H1 (cell line): Measurements from ENCODE around the gene COG3. TPM values are rescaled to one million over a fixed set of nuclear protein-coding genes. Genes with fewer than 3 reads are reported as not detected.

Experiments used
- CTCF ChIA-PET: fragments of 300-600 bp; sonication (Branson Sonifier 250); formaldehyde crosslinking; loops from one replicate; lab custom pipeline; 2021; ENCODE audit not compliant: partially characterized antibody; lab: Charles Lee
- POLR2A ChIA-PET: fragments of 300-600 bp; sonication (Branson Sonifier 250); formaldehyde crosslinking; loops from one replicate; lab custom pipeline; 2021; ENCODE audit warnings: inconsistent platforms; ENCODE audit not compliant: partially characterized antibody; lab: Charles Lee
- DNase-seq, 2 experiments: peaks; one replicate each; pipeline versions ENCODE4 v3.0.0 to v3.0.0-alpha.2; 2010 to 2022; ENCODE audit warnings: low spot score in 2 of 2, low read depth in 1 of 2, mixed read lengths in 1 of 2
- FAIRE-seq: peaks from 2 replicates; lab custom pipeline; 2011; peaks lifted over from hg19 to GRCh38; lab: Jason Lieb, UNC
- H2AFZ ChIP-seq: 2 replicates; pipeline ENCODE4 v1.8.1; 2012; ENCODE audit warnings: low read length, inconsistent platforms
- H2AK5ac ChIP-seq: 2 replicates; pipeline ENCODE4 v1.6.1; 2013; ENCODE audit warnings: low read depth, low read length
- H2BK120ac ChIP-seq: replicated peaks from 2 replicates; pipeline ENCODE3; 2013; ENCODE audit warnings: low read depth, low read length, inconsistent platforms
- H2BK12ac ChIP-seq: 2 replicates; pipeline ENCODE4 v1.6.1; 2013; ENCODE audit warnings: low read depth, low read length
- H2BK15ac ChIP-seq: 2 replicates; pipeline ENCODE4 v1.6.1; 2013; ENCODE audit warnings: low read length
- H2BK20ac ChIP-seq: 2 replicates; pipeline ENCODE4 v1.6.1; 2013; ENCODE audit warnings: low read length
- H2BK5ac ChIP-seq: 2 replicates; pipeline ENCODE4 v1.6.1; 2013; ENCODE audit warnings: low read depth, low read length
- H3K14ac ChIP-seq: 2 replicates; pipeline ENCODE4 v1.6.1; 2013; ENCODE audit warnings: inconsistent platforms; ENCODE audit not compliant: insufficient read length
- H3K18ac ChIP-seq: 2 replicates; pipeline ENCODE4 v1.6.1; 2013; ENCODE audit warnings: low read length; ENCODE audit errors: extremely low read depth
- H3K23ac ChIP-seq: 2 replicates; pipeline ENCODE4 v1.6.1; 2013; ENCODE audit warnings: inconsistent platforms; ENCODE audit not compliant: insufficient read length
- H3K23me2 ChIP-seq: 2 replicates; pipeline ENCODE4 v1.6.1; 2013; ENCODE audit warnings: low read depth, low read length
- H3K27ac ChIP-seq: 2 replicates; pipeline ENCODE4 v1.6.1; 2011; ENCODE audit warnings: low read depth, low read length, inconsistent platforms
- H3K27me3 ChIP-seq, 4 experiments: replicated peaks in 1 of 4; 1 replicate in 1 of 4; 2 replicates in 3 of 4; pipeline versions ENCODE4 v1.6.1 to v1.8.1; 2011 to 2013; ENCODE audit warnings: low read length in 3 of 4, mild to moderate bottlenecking in 3 of 4, inconsistent platforms in 2 of 4, mixed read lengths in 2 of 4, moderate library complexity in 1 of 4; ENCODE audit not compliant: control insufficient read depth in 3 of 4, insufficient read depth in 3 of 4; ENCODE audit errors: extremely low read depth in 1 of 4
- H3K36me3 ChIP-seq, 4 experiments: 2 replicates each; pipeline versions ENCODE4 v1.6.1 to v1.8.1; 2011 to 2013; ENCODE audit warnings: mild to moderate bottlenecking in 4 of 4, low read length in 3 of 4, moderate library complexity in 2 of 4, control low read depth in 1 of 4, inconsistent platforms in 1 of 4; ENCODE audit not compliant: insufficient read depth in 4 of 4, control insufficient read depth in 2 of 4
- H3K4ac ChIP-seq: replicated peaks from 2 replicates; pipeline ENCODE3; 2013; ENCODE audit warnings: low read length, low read depth, mixed read lengths, inconsistent platforms; ENCODE audit not compliant: insufficient read length
- H3K4me1 ChIP-seq, 4 experiments: replicated peaks in 1 of 4; 1 replicate in 1 of 4; 2 replicates in 3 of 4; pipeline versions ENCODE4 v1.6.1 to v1.8.1; 2011 to 2013; ENCODE audit warnings: low read length in 3 of 4, inconsistent platforms in 2 of 4, mixed read lengths in 1 of 4; ENCODE audit not compliant: insufficient read depth in 4 of 4, control insufficient read depth in 3 of 4
- H3K4me2 ChIP-seq, 2 experiments: 2 replicates each; pipeline versions ENCODE4 v1.6.1 to v1.8.1; 2011 to 2013; ENCODE audit warnings: low read depth in 2 of 2, low read length in 2 of 2, control low read depth in 1 of 2, inconsistent platforms in 1 of 2, mild to moderate bottlenecking in 1 of 2; ENCODE audit not compliant: insufficient read depth in 1 of 2
- H3K4me3 ChIP-seq, 4 experiments: fragments of 200-600, 300-600 bp in 1 of 4; sonication (generic), shearing (Covaris generic), sonication (Bioruptor Twin) in 1 of 4; 2 replicates each; pipeline versions ENCODE4 v1.5.1 to v1.8.1; 2011 to 2016; ENCODE audit warnings: low read length in 4 of 4, low read depth in 3 of 4, control low read depth in 2 of 4, inconsistent platforms in 2 of 4, mild to moderate bottlenecking in 2 of 4, mixed read lengths in 1 of 4, moderate library complexity in 1 of 4; ENCODE audit not compliant: insufficient read depth in 2 of 4; ENCODE audit errors: extremely low read depth in 1 of 4
- H3K56ac ChIP-seq: replicated peaks from 2 replicates; pipeline ENCODE3; 2013; ENCODE audit warnings: low read depth, mild to moderate bottlenecking, mixed read lengths, low read length, inconsistent platforms; ENCODE audit not compliant: insufficient read length
- H3K79me1 ChIP-seq: 2 replicates; pipeline ENCODE4 v1.6.1; 2013; ENCODE audit warnings: low read depth, low read length, control low read depth
- H3K79me2 ChIP-seq, 2 experiments: 2 replicates each; pipeline versions ENCODE4 v1.6.1 to v1.8.1; 2012 to 2013; ENCODE audit warnings: low read length in 2 of 2, mild to moderate bottlenecking in 2 of 2, inconsistent platforms in 1 of 2; ENCODE audit not compliant: insufficient read depth in 2 of 2, control insufficient read depth in 1 of 2
- H3K9ac ChIP-seq, 4 experiments: replicated peaks in 1 of 4; 1 replicate in 1 of 4; 2 replicates in 3 of 4; pipeline versions ENCODE4 v1.6.1 to v1.8.1; 2011 to 2013; ENCODE audit warnings: low read depth in 3 of 4, low read length in 3 of 4, control low read depth in 2 of 4, mild to moderate bottlenecking in 2 of 4, moderate library complexity in 2 of 4, inconsistent platforms in 1 of 4; ENCODE audit errors: extremely low read depth in 1 of 4
- H3K9me3 ChIP-seq, 2 experiments: 2 replicates each; pipeline versions ENCODE4 v1.6.1 to v1.8.1; 2012 to 2013; ENCODE audit warnings: mild to moderate bottlenecking in 2 of 2, moderate library complexity in 2 of 2, control low read depth in 1 of 2, inconsistent platforms in 1 of 2, low read depth in 1 of 2, low read length in 1 of 2, mixed read lengths in 1 of 2; ENCODE audit not compliant: insufficient read depth in 2 of 2
- H4K20me1 ChIP-seq, 2 experiments: replicated peaks in 1 of 2; 2 replicates each; pipeline versions ENCODE3 to v1.8.1; 2011 to 2013; ENCODE audit warnings: inconsistent platforms in 2 of 2, low read length in 2 of 2, mild to moderate bottlenecking in 1 of 2; ENCODE audit not compliant: insufficient read depth in 2 of 2, control insufficient read depth in 1 of 2
- H4K5ac ChIP-seq: 2 replicates; pipeline ENCODE4 v1.6.1; 2013; ENCODE audit warnings: low read length, low read depth, mixed read lengths, inconsistent platforms; ENCODE audit not compliant: insufficient read length
- H4K8ac ChIP-seq: 2 replicates; pipeline ENCODE4 v1.8.0; 2013; ENCODE audit warnings: mild to moderate bottlenecking, moderate library complexity, low read length, inconsistent platforms; ENCODE audit not compliant: insufficient read depth; ENCODE audit errors: extremely low read depth
- H4K91ac ChIP-seq: replicated peaks from 2 replicates; pipeline ENCODE3; 2013; ENCODE audit warnings: low read length, mixed read lengths, inconsistent platforms; ENCODE audit not compliant: insufficient read length
- MAFK ChIP-seq: IDR thresholded peaks from 2 replicates; pipeline ENCODE4 v1.6.1; 2012; ENCODE audit warnings: low read depth, mild to moderate bottlenecking, improper control_type of control experiment, low read length
- RBBP5 ChIP-seq: IDR thresholded peaks from 2 replicates; pipeline ENCODE4 v1.7.1; 2012; ENCODE audit warnings: low read depth, mild to moderate bottlenecking, inconsistent platforms, low read length, moderate library complexity, borderline replicate concordance
- WGBS, 2 experiments: shearing (Covaris generic) in 1 of 2; methylation state at CpG; one replicate each; pipeline versions ENCODE4 v1.1.6 to v1.1.7; 2013 to 2015; ENCODE audit warnings: low lambda C conversion rate in 2 of 2, mixed read lengths in 2 of 2, inconsistent platforms in 1 of 2, low coverage in 1 of 2, missing lambda C conversion rate in 1 of 2; ENCODE audit not compliant: insufficient replicate concordance in 2 of 2, insufficient coverage in 1 of 2, insufficient read length in 1 of 2; ENCODE audit errors: extremely low coverage in 1 of 2, missing lambda C conversion rate in 1 of 2; 5-methylcytosine and 5-hydroxymethylcytosine counted together
- polyA plus RNA-seq, 7 experiments: library from polyadenylated mRNA; depleted of rRNA in 3 of 7; stranded (reverse) in 5 of 7; unstranded in 2 of 7; fragments of >200 nt in 5 of 7; fragments of 200-250 nt in 2 of 7; gene quantifications; 1 replicate in 5 of 7; 2 replicates in 1 of 7; 4 replicates in 1 of 7; pipeline versions ENCODE4 v1.2.1 to v1.2.3, GENCODE V29; 2011 to 2013; ENCODE audit warnings: missing spikeins in 2 of 7, mixed read lengths in 2 of 7
- total RNA-seq: library from RNA; stranded (reverse); fragmentation: NEBNext Ultra II Directional; extraction: Animal tissue kit (Norgen Biotek cat#: 25700); gene quantifications from 2 replicates; pipeline ENCODE4 v1.2.1, GENCODE V29; 2021

COG3 gene
- total and polyA plus RNA-seq, 2 of the 8 experiments (the other 6 are each of a cell fraction or from before 2014, with no cell fraction given): 12.7 to 13.5 TPM

GRCh38 chr13:45540195-45540594, 75.5 kb downstream of the COG3 start:
- no peak overlapping the region for H3K9ac ChIP-seq
- H3K79me1 ChIP-seq: no peaks in the 10 kb centered on the region
- H3K27ac ChIP-seq: no peak overlapping the region
- no peak overlapping the region for H3K14ac ChIP-seq
- H3K23ac ChIP-seq: no peak overlapping the region
- no peak overlapping the region for H2BK120ac ChIP-seq
- no peak overlapping the region for H3K4me2 ChIP-seq
- H3K9me3 ChIP-seq: no peaks in the 10 kb centered on the region
- WGBS, 2 experiments: 86% methylated on average over 4 of the region's 6 CpGs; no CpG with 5 or more reads in 1 of the 2 experiments
- H2AFZ ChIP-seq: no peak overlapping the region
- H3K18ac ChIP-seq: no peak overlapping the region
- H2AK5ac ChIP-seq: no peak overlapping the region
- no peaks in the 10 kb centered on the region for H3K27me3 ChIP-seq
- no peak overlapping the region for H4K5ac ChIP-seq
- FAIRE-seq (no peak), DNase-seq (no peak)
- peaks cover 0 to 4% (median 2%) of the 10 kb centered on the region in 4 experiments; a peak in 4 of 8 replicates for H3K36me3 ChIP-seq
- H2BK20ac ChIP-seq: no peak overlapping the region
- POLR2A ChIA-PET: interaction anchor here (1.0 kb wide), 1 partner anchor 8 kb away, joined by 3 read pairs; no protein-coding TSS in a partner anchor
- TF ChIP-seq MAFK (peak; percentile 66; the same call in 1 of the 2 replicates), RBBP5 (no peak)
- H4K91ac ChIP-seq: no peak overlapping the region
- no peak overlapping the region for H2BK12ac ChIP-seq
- no peaks in the 10 kb centered on the region for H3K23me2 ChIP-seq
- H2BK15ac ChIP-seq: no peak overlapping the region
- CTCF ChIA-PET: interaction anchor here (0.9 to 1.9 kb wide), 3 partner anchors 30 to 169 kb away, joined by 3 to 5 read pairs (median 4); no protein-coding TSS in a partner anchor
- no peak overlapping the region for H3K56ac ChIP-seq
- H3K4me3 ChIP-seq: no peak overlapping the region
- H3K79me2 ChIP-seq: no peaks in the 10 kb centered on the region
- H4K20me1 ChIP-seq: no peaks in the 10 kb centered on the region
- peak overlapping the region; percentile 73; the same call in 1 of the 2 replicates for H4K8ac ChIP-seq
- peaks cover 0 to 2% (median 0%) of the 10 kb centered on the region in 4 experiments; a peak in 3 of 7 replicates for H3K4me1 ChIP-seq
- H3K4ac ChIP-seq: no peak overlapping the region
- H2BK5ac ChIP-seq: no peak overlapping the region
